GM13977 (cell line): ENCODE measurements around the gene FKBP5.

Experiments used
- DNase-seq: peaks from one replicate; pipeline ENCODE4 v3.0.0; 2012; ENCODE audit warnings: low spot score
- CTCF ChIP-seq: IDR thresholded peaks from 2 replicates; pipeline ENCODE4 v1.5.1; 2012; ENCODE audit warnings: mild to moderate bottlenecking, control low read depth; ENCODE audit not compliant: insufficient read depth; ENCODE audit errors: extremely low read depth, missing control alignments
- in situ Hi-C: fragments of 300-500 bp; cut with MboI; formaldehyde crosslinking; loops from one replicate; pipeline ENCODE4 v1.12.0; 2022; ENCODE audit warnings: low sequenced_read_pairs, low pct_unique_long_range_greater_than_20kb, mixed read lengths, inconsistent platforms; ENCODE audit not compliant: unreplicated experiment

The FKBP5 gene

GRCh38 chr6:35590622-35591066, 98.1 kb downstream of the FKBP5 start:
- in situ Hi-C loops = no loop called here
- DNase-seq = no peak
- no peak for TF ChIP-seq CTCF

- in situ Hi-C loops = no loop called here
- DNase-seq = no peak
- TF ChIP-seq CTCF = no peak
Observed at GRCh38 chr6:35589904-35590303, 98.8 kb downstream of the FKBP5 start.

GRCh38 chr6:35589201-35589739, 99.4 kb downstream of the FKBP5 start:
- in situ Hi-C loops = no loop called here

GRCh38 chr6:35587167-35587566, 101.5 kb downstream of the FKBP5 start:
- no peak for TF ChIP-seq CTCF
- DNase-seq = no peak
- in situ Hi-C loops = no loop called here

More at GRCh38 chr6:35589201-35589739, 99.4 kb downstream of the FKBP5 start:
- TF ChIP-seq CTCF = no peak
- no peak for DNase-seq

GRCh38 chr6:35586542-35586941, 102.2 kb downstream of the FKBP5 start:
- in situ Hi-C loops = no loop called here
- no peak for TF ChIP-seq CTCF
- no peak for DNase-seq

- in situ Hi-C loops = no loop called here
- TF ChIP-seq CTCF = no peak
- DNase-seq = no peak
Observed at GRCh38 chr6:35585658-35586057, 103.1 kb downstream of the FKBP5 start.
